ENCODE results near the gene AGBL1.

- TF ChIP-seq POLR2A (IDR thresholded peaks at IDR 0.05; ENCODE audit: low read length) (no peak), GATA1 (IDR thresholded peaks at IDR 0.05; ENCODE audit: low read depth, low read length) (no peak)
Measured at GRCh38 chr15:86764021-86764420, 684.4 kb downstream of the AGBL1 start.
